ENCODE data around the gene GRAMD1A. TPM values are rescaled to one million over a fixed set of nuclear protein-coding genes. Genes with fewer than 3 reads are reported as not detected.
A peak's percentile ranks its signal among the peaks of the same experiment; 100 is the strongest.

GRAMD1A gene
- total and polyA plus RNA-seq, 9 of the 15 experiments (the other 6 are each of a cell fraction or from before 2014, with no cell fraction given), result 1.4 to 63.8 (median 38.5) TPM

DNA sequence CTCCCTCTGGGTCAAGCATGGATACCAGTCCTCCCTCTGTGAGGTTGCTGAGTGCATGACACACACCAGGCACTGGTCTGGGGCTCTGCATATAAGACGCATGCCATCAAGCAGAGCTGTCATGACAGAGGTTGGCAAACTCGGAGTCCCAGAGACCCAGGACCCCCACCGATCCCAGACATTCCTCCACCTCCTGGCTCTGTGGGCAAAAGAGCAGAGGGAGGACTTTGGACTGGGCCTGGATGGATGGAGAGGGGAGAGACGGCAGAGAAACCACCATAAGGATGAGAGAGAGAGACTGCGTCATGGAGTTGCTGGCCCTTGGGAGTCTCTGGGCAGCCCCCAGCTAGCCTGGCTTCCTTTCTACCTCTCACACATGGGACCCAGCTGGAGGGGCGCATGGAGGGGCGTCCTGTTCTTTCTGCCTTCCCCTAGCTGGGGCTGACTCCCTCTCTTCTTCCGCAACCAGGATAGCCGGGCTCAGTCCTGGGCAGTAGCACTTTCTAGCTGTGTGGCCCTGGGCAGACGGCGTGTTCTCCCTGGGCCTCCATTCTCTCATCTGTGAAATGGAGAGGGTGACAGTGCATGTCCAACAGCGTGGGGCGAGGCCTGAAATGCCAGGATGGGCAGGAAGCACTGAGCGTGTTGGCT, 43.0 kb downstream of the GRAMD1A start:
- WGBS (ENCODE audit: insufficient coverage, low coverage, missing lambda C conversion rate), result 52% methylated on average over 14 of the region's 14 CpGs
- Histone ChIP-seq H3K27ac (ENCODE audit: extremely low read depth, low read depth, low read length) (no peak overlapping the region), H3K79me2 (ENCODE audit: control insufficient read depth, insufficient read depth, low read length) (no peaks in the 10 kb centered on the region), H3K4me1 (replicated peaks in 1 of 2; ENCODE audit: control insufficient read depth in 2 of 2, insufficient read depth in 2 of 2, low read length in 2 of 2) (peaks cover 21 to 40% of the 10 kb centered on the region in 2 experiments), H3K4me3 (no peak overlapping the region), H3K9me3 (replicated peaks; ENCODE audit: control insufficient read depth, insufficient read depth, low read depth, low read length) (no peaks in the 10 kb centered on the region), H3K9ac (ENCODE audit: insufficient read depth in 1 of 2, low read depth in 2 of 2, low read length in 2 of 2) (peak overlapping the region in 1 of 2 experiments; percentile 50; a peak in 2 of 4 replicates), H4K20me1 (replicated peaks; ENCODE audit: control insufficient read depth, insufficient read depth, low read length) (no peaks in the 10 kb centered on the region), H3K36me3 (ENCODE audit: control insufficient read depth, insufficient read depth, low read length) (no peaks in the 10 kb centered on the region), H3K4me2 (ENCODE audit: insufficient read depth, low read length) (no peak overlapping the region), H3K27me3 (ENCODE audit: control insufficient read depth in 2 of 2, insufficient read depth in 2 of 2, low read length in 2 of 2) (no peaks in the 10 kb centered on the region), H3K9me1 (ENCODE audit: control insufficient read depth, insufficient read depth, low read length) (no peaks in the 10 kb centered on the region), H2AFZ (ENCODE audit: low read depth, low read length) (no peak overlapping the region)
- DNase-seq (ENCODE audit: extremely low read depth in 1 of 4, low spot score in 3 of 4), result no peak
- ChIA-PET POLR2A (interaction anchor here (1.3 kb wide), 1 partner anchor 11 kb away, joined by 8 read pairs; no protein-coding TSS in a partner anchor), CTCF (ENCODE audit: low intra/inter-chr PET ratio) (interaction anchor here (1.4 to 2.0 kb wide), 2 partner anchors 24 to 92 kb away, joined by 5 to 13 read pairs; partner anchors contain the start of gene LGI4)
- intact Hi-C loops (cut with micrococcal nuclease) (loop anchor here (10.0 kb wide), 1 partner anchor 52 kb away; no protein-coding TSS in a partner anchor), in situ Hi-C loops (cut with MboI) (no loop called here)
- no TSS peak for BruUV-seq (replicated peaks)
- no peak for ATAC-seq
- no peak for FAIRE-seq
- TF ChIP-seq MTA1 (IDR thresholded peaks at IDR 0.05; ENCODE audit: borderline replicate concordance) (no peak), SMARCC2 (IDR thresholded peaks at IDR 0.05; ENCODE audit: low read depth) (no peak), CHCHD3 (CRISPR knock-in tag; IDR thresholded peaks at IDR 0.05) (no peak), FOXJ3 (CRISPR knock-in tag; IDR thresholded peaks at IDR 0.05) (no peak), CBFA2T3 (IDR thresholded peaks at IDR 0.05) (no peak), RBM25 (IDR thresholded peaks at IDR 0.05; ENCODE audit: low read depth, low read length, severe bottlenecking) (no peak), ZNF282 (CRISPR knock-in tag; IDR thresholded peaks at IDR 0.05) (no peak), POU5F1 (IDR thresholded peaks at IDR 0.05; ENCODE audit: borderline replicate concordance, low read depth, low read length, partially characterized antibody) (no peak), ZNF76 (CRISPR knock-in tag; IDR thresholded peaks at IDR 0.05; ENCODE audit: borderline replicate concordance) (no peak)
- TF ChIP-seq, protein P1, sequence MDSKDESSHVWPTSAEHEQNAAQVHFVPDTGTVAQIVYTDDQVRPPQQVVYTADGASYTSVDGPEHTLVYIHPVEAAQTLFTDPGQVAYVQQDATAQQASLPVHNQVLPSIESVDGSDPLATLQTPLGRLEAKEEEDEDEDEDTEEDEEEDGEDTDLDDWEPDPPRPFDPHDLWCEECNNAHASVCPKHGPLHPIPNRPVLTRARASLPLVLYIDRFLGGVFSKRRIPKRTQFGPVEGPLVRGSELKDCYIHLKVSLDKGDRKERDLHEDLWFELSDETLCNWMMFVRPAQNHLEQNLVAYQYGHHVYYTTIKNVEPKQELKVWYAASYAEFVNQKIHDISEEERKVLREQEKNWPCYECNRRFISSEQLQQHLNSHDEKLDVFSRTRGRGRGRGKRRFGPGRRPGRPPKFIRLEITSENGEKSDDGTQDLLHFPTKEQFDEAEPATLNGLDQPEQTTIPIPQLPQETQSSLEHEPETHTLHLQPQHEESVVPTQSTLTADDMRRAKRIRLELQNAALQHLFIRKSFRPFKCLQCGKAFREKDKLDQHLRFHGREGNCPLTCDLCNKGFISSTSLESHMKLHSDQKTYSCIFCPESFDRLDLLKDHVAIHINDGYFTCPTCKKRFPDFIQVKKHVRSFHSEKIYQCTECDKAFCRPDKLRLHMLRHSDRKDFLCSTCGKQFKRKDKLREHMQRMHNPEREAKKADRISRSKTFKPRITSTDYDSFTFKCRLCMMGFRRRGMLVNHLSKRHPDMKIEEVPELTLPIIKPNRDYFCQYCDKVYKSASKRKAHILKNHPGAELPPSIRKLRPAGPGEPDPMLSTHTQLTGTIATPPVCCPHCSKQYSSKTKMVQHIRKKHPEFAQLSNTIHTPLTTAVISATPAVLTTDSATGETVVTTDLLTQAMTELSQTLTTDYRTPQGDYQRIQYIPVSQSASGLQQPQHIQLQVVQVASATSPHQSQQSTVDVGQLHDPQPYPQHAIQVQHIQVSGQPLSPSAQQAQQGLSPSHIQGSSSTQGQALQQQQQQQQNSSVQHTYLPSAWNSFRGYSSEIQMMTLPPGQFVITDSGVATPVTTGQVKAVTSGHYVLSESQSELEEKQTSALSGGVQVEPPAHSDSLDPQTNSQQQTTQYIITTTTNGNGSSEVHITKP (IDR thresholded peaks at IDR 0.05; ENCODE audit: partially characterized antibody), result no peak
- TF ChIP-seq, protein P2, sequence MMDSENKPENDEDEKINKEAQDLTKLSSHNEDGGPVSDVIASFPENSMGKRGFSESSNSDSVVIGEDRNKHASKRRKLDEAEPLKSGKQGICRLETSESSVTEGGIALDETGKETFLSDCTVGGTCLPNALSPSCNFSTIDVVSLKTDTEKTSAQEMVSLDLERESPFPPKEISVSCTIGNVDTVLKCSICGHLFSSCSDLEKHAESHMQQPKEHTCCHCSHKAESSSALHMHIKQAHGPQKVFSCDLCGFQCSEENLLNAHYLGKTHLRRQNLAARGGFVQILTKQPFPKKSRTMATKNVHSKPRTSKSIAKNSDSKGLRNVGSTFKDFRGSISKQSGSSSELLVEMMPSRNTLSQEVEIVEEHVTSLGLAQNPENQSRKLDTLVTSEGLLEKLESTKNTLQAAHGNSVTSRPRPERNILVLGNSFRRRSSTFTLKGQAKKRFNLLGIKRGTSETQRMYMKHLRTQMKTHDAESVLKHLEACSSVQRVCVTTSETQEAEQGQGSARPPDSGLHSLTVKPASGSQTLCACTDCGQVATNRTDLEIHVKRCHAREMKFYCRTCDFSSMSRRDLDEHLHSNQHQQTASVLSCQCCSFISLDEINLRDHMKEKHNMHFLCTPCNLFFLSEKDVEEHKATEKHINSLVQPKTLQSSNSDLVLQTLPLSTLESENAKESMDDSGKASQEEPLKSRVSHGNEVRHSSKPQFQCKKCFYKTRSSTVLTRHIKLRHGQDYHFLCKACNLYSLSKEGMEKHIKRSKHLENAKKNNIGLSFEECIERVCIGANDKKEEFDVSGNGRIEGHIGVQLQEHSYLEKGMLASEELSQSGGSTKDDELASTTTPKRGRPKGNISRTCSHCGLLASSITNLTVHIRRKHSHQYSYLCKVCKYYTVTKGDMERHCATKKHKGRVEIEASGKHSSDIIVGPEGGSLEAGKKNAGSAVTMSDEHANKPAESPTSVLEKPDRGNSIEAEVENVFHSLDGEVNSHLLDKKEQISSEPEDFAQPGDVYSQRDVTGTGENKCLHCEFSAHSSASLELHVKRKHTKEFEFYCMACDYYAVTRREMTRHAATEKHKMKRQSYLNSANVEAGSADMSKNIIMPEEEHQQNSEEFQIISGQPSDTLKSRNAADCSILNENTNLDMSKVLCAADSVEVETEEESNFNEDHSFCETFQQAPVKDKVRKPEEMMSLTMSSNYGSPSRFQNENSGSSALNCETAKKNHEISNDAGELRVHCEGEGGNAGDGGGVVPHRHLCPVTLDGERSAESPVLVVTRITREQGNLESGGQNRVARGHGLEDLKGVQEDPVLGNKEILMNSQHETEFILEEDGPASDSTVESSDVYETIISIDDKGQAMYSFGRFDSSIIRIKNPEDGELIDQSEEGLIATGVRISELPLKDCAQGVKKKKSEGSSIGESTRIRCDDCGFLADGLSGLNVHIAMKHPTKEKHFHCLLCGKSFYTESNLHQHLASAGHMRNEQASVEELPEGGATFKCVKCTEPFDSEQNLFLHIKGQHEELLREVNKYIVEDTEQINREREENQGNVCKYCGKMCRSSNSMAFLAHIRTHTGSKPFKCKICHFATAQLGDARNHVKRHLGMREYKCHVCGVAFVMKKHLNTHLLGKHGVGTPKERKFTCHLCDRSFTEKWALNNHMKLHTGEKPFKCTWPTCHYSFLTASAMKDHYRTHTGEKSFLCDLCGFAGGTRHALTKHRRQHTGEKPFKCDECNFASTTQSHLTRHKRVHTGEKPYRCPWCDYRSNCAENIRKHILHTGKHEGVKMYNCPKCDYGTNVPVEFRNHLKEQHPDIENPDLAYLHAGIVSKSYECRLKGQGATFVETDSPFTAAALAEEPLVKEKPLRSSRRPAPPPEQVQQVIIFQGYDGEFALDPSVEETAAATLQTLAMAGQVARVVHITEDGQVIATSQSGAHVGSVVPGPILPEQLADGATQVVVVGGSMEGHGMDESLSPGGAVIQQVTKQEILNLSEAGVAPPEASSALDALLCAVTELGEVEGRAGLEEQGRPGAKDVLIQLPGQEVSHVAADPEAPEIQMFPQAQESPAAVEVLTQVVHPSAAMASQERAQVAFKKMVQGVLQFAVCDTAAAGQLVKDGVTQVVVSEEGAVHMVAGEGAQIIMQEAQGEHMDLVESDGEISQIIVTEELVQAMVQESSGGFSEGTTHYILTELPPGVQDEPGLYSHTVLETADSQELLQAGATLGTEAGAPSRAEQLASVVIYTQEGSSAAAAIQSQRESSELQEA (IDR thresholded peaks at IDR 0.05; ENCODE audit: low read depth), result no peak
